Peyer's patch (tissue), 4 donors: ENCODE measurements around the gene CHCHD4.

Source experiments
- CTCF ChIP-seq, 6 experiments: fragments of 450-650 bp in 4 of 6; fragments of 200-600 bp in 2 of 6; sonication (generic) in 1 of 6; IDR thresholded peaks; one replicate each; pipeline ENCODE4 v1.5.1; 2017 to 2019; ENCODE audit warnings: antibody characterized with exemption in 6 of 6, mild to moderate bottlenecking in 3 of 6, moderate library complexity in 1 of 6
- POLR2A ChIP-seq, 2 donors: fragments of 450-650 bp; IDR thresholded peaks; one replicate each; pipeline ENCODE4 v1.5.1; 2017; ENCODE audit warnings: antibody characterized with exemption in 2 of 2, mild to moderate bottlenecking in 2 of 2, moderate library complexity in 2 of 2

- no peak for TF ChIP-seq POLR2A (IDR thresholded peaks at IDR 0.05)
- no peak for TF ChIP-seq CTCF (IDR thresholded peaks at IDR 0.05)
Observed at GRCh38 chr3:14147066-14147435, 22.4 kb upstream of the CHCHD4 start.
